Measurements from ENCODE around the gene ACTL10.
"Not testable (repeated sequence)": the region's sequence is repeated elsewhere in the genome, so short reads cannot be mapped to it uniquely, and the experiment has no call there.

Gene ACTL10

GRCh38 chr20:33666293-33667244 lies at the start of gene ACTL10:
Gene ACTL10 (plus strand): TSS chr20:33666943. CDS start chr20:33667498, 555 bp downstream.
- peak; percentile 49 for ATAC-seq (replicated peaks; ENCODE audit: extremely low read depth, poor library complexity, severe bottlenecking)
- Mint-ChIP-seq H3K27me3 (no peaks in the 10 kb centered on the region), H3K27ac (ENCODE audit: low read depth) (peak within 1 kb of the TSS; percentile 94), H3K9me3 (no peaks in the 10 kb centered on the region), H3K4me3 (peak within 1 kb of the TSS; percentile 97), H3K36me3 (ENCODE audit: insufficient read depth) (peaks cover 16% of the 10 kb centered on the region), H3K4me1 (peaks cover 29% of the 10 kb centered on the region)
- peak; percentile 67 to 70 for DNase-seq (ENCODE audit: low spot score in 2 of 2)

GRCh38 chr20:33621717-33622400 lies 44.9 kb upstream of the ACTL10 start:
- DNase-seq (ENCODE audit: low spot score in 2 of 2) (no peak), ATAC-seq (replicated peaks; ENCODE audit: extremely low read depth, poor library complexity, severe bottlenecking) (no peak)
- H3K4me3 Mint-ChIP-seq, result no peak overlapping the region
- H3K4me1 Mint-ChIP-seq, result peaks cover 21% of the 10 kb centered on the region
- H3K9me3 Mint-ChIP-seq, result no peaks in the 10 kb centered on the region
- H3K27me3 Mint-ChIP-seq, result no peaks in the 10 kb centered on the region
- peaks cover 12% of the 10 kb centered on the region for H3K36me3 Mint-ChIP-seq (ENCODE audit: insufficient read depth)
- no peak overlapping the region for H3K27ac Mint-ChIP-seq (ENCODE audit: low read depth)

GRCh38 chr20:33622705-33623365 lies 43.9 kb upstream of the ACTL10 start:
- peaks cover 21% of the 10 kb centered on the region for H3K4me1 Mint-ChIP-seq
- no peaks in the 10 kb centered on the region for H3K9me3 Mint-ChIP-seq
- H3K36me3 Mint-ChIP-seq (ENCODE audit: insufficient read depth), result peaks cover 12% of the 10 kb centered on the region
- no peaks in the 10 kb centered on the region for H3K27me3 Mint-ChIP-seq
- no peak for DNase-seq (ENCODE audit: low spot score in 2 of 2)
- no peak overlapping the region for H3K4me3 Mint-ChIP-seq
- ATAC-seq (replicated peaks; ENCODE audit: extremely low read depth, poor library complexity, severe bottlenecking), result no peak
- no peak overlapping the region for H3K27ac Mint-ChIP-seq (ENCODE audit: low read depth)

GRCh38 chr20:33624399-33624798 lies 42.3 kb upstream of the ACTL10 start:
- H3K27ac Mint-ChIP-seq (ENCODE audit: low read depth), result peak overlapping the region; percentile 94
- peaks cover 15% of the 10 kb centered on the region for H3K36me3 Mint-ChIP-seq (ENCODE audit: insufficient read depth)
- peaks cover 15% of the 10 kb centered on the region for H3K4me1 Mint-ChIP-seq
- peak overlapping the region; percentile 66 for H3K4me3 Mint-ChIP-seq
- ATAC-seq (replicated peaks; ENCODE audit: extremely low read depth, poor library complexity, severe bottlenecking) (peak; percentile 86), DNase-seq (ENCODE audit: low spot score in 2 of 2) (no peak)
- H3K9me3 Mint-ChIP-seq, result no peaks in the 10 kb centered on the region
- H3K27me3 Mint-ChIP-seq, result no peaks in the 10 kb centered on the region

GRCh38 chr20:33626190-33626589 lies 40.6 kb upstream of the ACTL10 start:
- H3K36me3 Mint-ChIP-seq (ENCODE audit: insufficient read depth), result peaks cover 28% of the 10 kb centered on the region
- ATAC-seq (replicated peaks; ENCODE audit: extremely low read depth, poor library complexity, severe bottlenecking) (no peak), DNase-seq (ENCODE audit: low spot score in 2 of 2) (no peak)
- H3K27ac Mint-ChIP-seq (ENCODE audit: low read depth), result no peak overlapping the region
- H3K4me3 Mint-ChIP-seq, result peak overlapping the region; percentile 66
- no peaks in the 10 kb centered on the region for H3K9me3 Mint-ChIP-seq
- H3K27me3 Mint-ChIP-seq, result no peaks in the 10 kb centered on the region
- peaks cover 15% of the 10 kb centered on the region for H3K4me1 Mint-ChIP-seq

GRCh38 chr20:33627577-33628216 lies 39.0 kb upstream of the ACTL10 start:
- H3K27me3 Mint-ChIP-seq, result no peaks in the 10 kb centered on the region
- DNase-seq (ENCODE audit: low spot score in 2 of 2) (no peak), ATAC-seq (replicated peaks; ENCODE audit: extremely low read depth, poor library complexity, severe bottlenecking) (no peak)
- no peak overlapping the region for H3K27ac Mint-ChIP-seq (ENCODE audit: low read depth)
- H3K36me3 Mint-ChIP-seq (ENCODE audit: insufficient read depth), result peaks cover 34% of the 10 kb centered on the region
- no peaks in the 10 kb centered on the region for H3K9me3 Mint-ChIP-seq
- H3K4me3 Mint-ChIP-seq, result no peak overlapping the region
- H3K4me1 Mint-ChIP-seq, result peaks cover 15% of the 10 kb centered on the region

GRCh38 chr20:33629533-33629932 lies 37.2 kb upstream of the ACTL10 start:
- ATAC-seq (replicated peaks; ENCODE audit: extremely low read depth, poor library complexity, severe bottlenecking) (no peak), DNase-seq (ENCODE audit: low spot score in 2 of 2) (no peak)
- Mint-ChIP-seq H3K27ac (ENCODE audit: low read depth) (no peak overlapping the region), H3K27me3 (no peaks in the 10 kb centered on the region), H3K4me1 (peaks cover 10% of the 10 kb centered on the region), H3K9me3 (no peaks in the 10 kb centered on the region), H3K4me3 (no peak overlapping the region), H3K36me3 (ENCODE audit: insufficient read depth) (peaks cover 36% of the 10 kb centered on the region)

GRCh38 chr20:33629979-33630378 lies 36.8 kb upstream of the ACTL10 start:
- ATAC-seq (replicated peaks; ENCODE audit: extremely low read depth, poor library complexity, severe bottlenecking) (no peak), DNase-seq (ENCODE audit: low spot score in 2 of 2) (no peak)
- no peak overlapping the region for H3K27ac Mint-ChIP-seq (ENCODE audit: low read depth)
- H3K4me3 Mint-ChIP-seq, result no peak overlapping the region
- peaks cover 37% of the 10 kb centered on the region for H3K36me3 Mint-ChIP-seq (ENCODE audit: insufficient read depth)
- H3K9me3 Mint-ChIP-seq, result no peaks in the 10 kb centered on the region
- peaks cover 5% of the 10 kb centered on the region for H3K4me1 Mint-ChIP-seq
- no peaks in the 10 kb centered on the region for H3K27me3 Mint-ChIP-seq

- no peak for ATAC-seq (replicated peaks; ENCODE audit: extremely low read depth, poor library complexity, severe bottlenecking)
- peaks cover 37% of the 10 kb centered on the region for H3K36me3 Mint-ChIP-seq (ENCODE audit: insufficient read depth)
- H3K27ac Mint-ChIP-seq (ENCODE audit: low read depth), result no peak overlapping the region
- DNase-seq (ENCODE audit: low spot score in 2 of 2), result no peak
- H3K27me3 Mint-ChIP-seq, result no peaks in the 10 kb centered on the region
- peaks cover under 1% of the 10 kb centered on the region for H3K4me1 Mint-ChIP-seq
- H3K4me3 Mint-ChIP-seq, result no peak overlapping the region
- H3K9me3 Mint-ChIP-seq, result no peaks in the 10 kb centered on the region
Observed at GRCh38 chr20:33630507-33630906, 36.2 kb upstream of the ACTL10 start.

- not testable (repeated sequence) for H3K4me3 Mint-ChIP-seq; H3K4me1 Mint-ChIP-seq; H3K9me3 Mint-ChIP-seq; H3K27ac Mint-ChIP-seq (ENCODE audit: low read depth); DNase-seq (ENCODE audit: low spot score in 2 of 2); H3K27me3 Mint-ChIP-seq; ATAC-seq (replicated peaks; ENCODE audit: extremely low read depth, poor library complexity, severe bottlenecking)
- H3K36me3 Mint-ChIP-seq (ENCODE audit: insufficient read depth), result peaks cover 46% of the 10 kb centered on the region
Observed at GRCh38 chr20:33631910-33632309, 34.8 kb upstream of the ACTL10 start.

GRCh38 chr20:33635341-33635740 lies 31.4 kb upstream of the ACTL10 start:
- Mint-ChIP-seq H3K36me3 (ENCODE audit: insufficient read depth) (peaks cover 54% of the 10 kb centered on the region), H3K4me3 (no peak overlapping the region), H3K27ac (ENCODE audit: low read depth) (peak overlapping the region; percentile 53), H3K27me3 (no peaks in the 10 kb centered on the region), H3K4me1 (no peaks in the 10 kb centered on the region), H3K9me3 (no peaks in the 10 kb centered on the region)
- no peak for ATAC-seq (replicated peaks; ENCODE audit: extremely low read depth, poor library complexity, severe bottlenecking)
- no peak for DNase-seq (ENCODE audit: low spot score in 2 of 2)

GRCh38 chr20:33636776-33637175 lies 30.0 kb upstream of the ACTL10 start:
- no peak for DNase-seq (ENCODE audit: low spot score in 2 of 2)
- peaks cover 50% of the 10 kb centered on the region for H3K36me3 Mint-ChIP-seq (ENCODE audit: insufficient read depth)
- no peaks in the 10 kb centered on the region for H3K27me3 Mint-ChIP-seq
- no peak overlapping the region for H3K4me3 Mint-ChIP-seq
- H3K4me1 Mint-ChIP-seq, result no peaks in the 10 kb centered on the region
- no peaks in the 10 kb centered on the region for H3K9me3 Mint-ChIP-seq
- H3K27ac Mint-ChIP-seq (ENCODE audit: low read depth), result no peak overlapping the region
- ATAC-seq (replicated peaks; ENCODE audit: extremely low read depth, poor library complexity, severe bottlenecking), result no peak
